ENCODE data around the gene RCCD1. TPM values are rescaled to one million over a fixed set of nuclear protein-coding genes. Genes with fewer than 3 reads are reported as not detected.

RCCD1 gene
- total and polyA plus RNA-seq, 9 of the 15 experiments (the other 6 are each of a cell fraction or from before 2014, with no cell fraction given), result 11.1 to 51.4 (median 24.7) TPM

GRCh38 chr15:90931828-90932659 is 22.6 kb upstream of the RCCD1 start, which contains the start of gene HDDC3 (continued):
- peak; percentile 62; the same call in 1 of the 2 replicates for TF ChIP-seq CREB3L1 (IDR thresholded peaks at IDR 0.05; ENCODE audit: borderline replicate concordance, low read depth)
- TF ChIP-seq ZFX (CRISPR knock-in tag; IDR thresholded peaks at IDR 0.05), result peak; percentile 88
- TF ChIP-seq ZNF764 (CRISPR knock-in tag; IDR thresholded peaks at IDR 0.05; ENCODE audit: low read depth), result no peak
- 0 out of 2 replicates have a peak, but pooled peaks have one; percentile 9 for TF ChIP-seq ZNF175 (CRISPR knock-in tag; IDR thresholded peaks at IDR 0.05; ENCODE audit: low read depth)
- TF ChIP-seq MLX (CRISPR knock-in tag; conservative IDR thresholded peaks at IDR 0.05), result peak in 1 of 2 experiments; percentile 84; a peak in 1 of 4 replicates
- no peak for TF ChIP-seq KDM2B (CRISPR knock-in tag; IDR thresholded peaks at IDR 0.05)
- TF ChIP-seq, protein P1, sequence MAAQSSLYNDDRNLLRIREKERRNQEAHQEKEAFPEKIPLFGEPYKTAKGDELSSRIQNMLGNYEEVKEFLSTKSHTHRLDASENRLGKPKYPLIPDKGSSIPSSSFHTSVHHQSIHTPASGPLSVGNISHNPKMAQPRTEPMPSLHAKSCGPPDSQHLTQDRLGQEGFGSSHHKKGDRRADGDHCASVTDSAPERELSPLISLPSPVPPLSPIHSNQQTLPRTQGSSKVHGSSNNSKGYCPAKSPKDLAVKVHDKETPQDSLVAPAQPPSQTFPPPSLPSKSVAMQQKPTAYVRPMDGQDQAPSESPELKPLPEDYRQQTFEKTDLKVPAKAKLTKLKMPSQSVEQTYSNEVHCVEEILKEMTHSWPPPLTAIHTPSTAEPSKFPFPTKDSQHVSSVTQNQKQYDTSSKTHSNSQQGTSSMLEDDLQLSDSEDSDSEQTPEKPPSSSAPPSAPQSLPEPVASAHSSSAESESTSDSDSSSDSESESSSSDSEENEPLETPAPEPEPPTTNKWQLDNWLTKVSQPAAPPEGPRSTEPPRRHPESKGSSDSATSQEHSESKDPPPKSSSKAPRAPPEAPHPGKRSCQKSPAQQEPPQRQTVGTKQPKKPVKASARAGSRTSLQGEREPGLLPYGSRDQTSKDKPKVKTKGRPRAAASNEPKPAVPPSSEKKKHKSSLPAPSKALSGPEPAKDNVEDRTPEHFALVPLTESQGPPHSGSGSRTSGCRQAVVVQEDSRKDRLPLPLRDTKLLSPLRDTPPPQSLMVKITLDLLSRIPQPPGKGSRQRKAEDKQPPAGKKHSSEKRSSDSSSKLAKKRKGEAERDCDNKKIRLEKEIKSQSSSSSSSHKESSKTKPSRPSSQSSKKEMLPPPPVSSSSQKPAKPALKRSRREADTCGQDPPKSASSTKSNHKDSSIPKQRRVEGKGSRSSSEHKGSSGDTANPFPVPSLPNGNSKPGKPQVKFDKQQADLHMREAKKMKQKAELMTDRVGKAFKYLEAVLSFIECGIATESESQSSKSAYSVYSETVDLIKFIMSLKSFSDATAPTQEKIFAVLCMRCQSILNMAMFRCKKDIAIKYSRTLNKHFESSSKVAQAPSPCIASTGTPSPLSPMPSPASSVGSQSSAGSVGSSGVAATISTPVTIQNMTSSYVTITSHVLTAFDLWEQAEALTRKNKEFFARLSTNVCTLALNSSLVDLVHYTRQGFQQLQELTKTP (IDR thresholded peaks at IDR 0.05; ENCODE audit: low read depth in 1 of 2, partially characterized antibody in 2 of 2), result peak in 1 of 2 experiments; percentile 26
- peak; percentile 88 for TF ChIP-seq CREM (IDR thresholded peaks at IDR 0.05; ENCODE audit: low read depth)
- TF ChIP-seq NRF1 (conservative IDR thresholded peaks at IDR 0.05 in 1 of 2, IDR thresholded peaks at IDR 0.05 in 1 of 2), result peak; percentile 78 to 82
- TF ChIP-seq RFX7 (CRISPR knock-in tag; IDR thresholded peaks at IDR 0.05), result no peak
- TF ChIP-seq ZNF785 (CRISPR knock-in tag; IDR thresholded peaks at IDR 0.05), result no peak
- TF ChIP-seq NONO (IDR thresholded peaks at IDR 0.05; ENCODE audit: low read depth in 2 of 2, low read length in 1 of 2), result peak; percentile 46 to 72; a peak in 2 of 4 replicates
- TF ChIP-seq YY1 (IDR thresholded peaks at IDR 0.05; ENCODE audit: borderline replicate concordance in 1 of 3, control insufficient read depth in 1 of 3, extremely low read depth in 1 of 3, insufficient read depth in 3 of 3, insufficient read length in 1 of 3, insufficient replicate concordance in 2 of 3, low read depth in 1 of 3, low read length in 2 of 3), result peak in 2 of 3 experiments; percentile 86
- TF ChIP-seq ILF3 (IDR thresholded peaks at IDR 0.05; ENCODE audit: borderline replicate concordance), result peak; percentile 57; the same call in 1 of the 2 replicates
- peak; percentile 86 for TF ChIP-seq ZEB2 (IDR thresholded peaks at IDR 0.05)
- peak; percentile 54; the same call in 1 of the 2 replicates for TF ChIP-seq TRIM28 (IDR thresholded peaks at IDR 0.05)
- 0 out of 2 replicates have a peak, but pooled peaks have one; percentile 41 for TF ChIP-seq NFXL1 (CRISPR knock-in tag; IDR thresholded peaks at IDR 0.05)
- no peak for TF ChIP-seq ZNF780A (CRISPR knock-in tag; IDR thresholded peaks at IDR 0.05)
- TF ChIP-seq FOXJ2 (tag; IDR thresholded peaks at IDR 0.05), result 0 out of 2 replicates have a peak, but pooled peaks have one; percentile 21

Data from K562 (cell line).